Measurements from ENCODE around the gene SDE2.

SDE2 gene

GRCh38 chr1:225961659-225962439 lies 37.3 kb downstream of the SDE2 start:
- H2AFZ ChIP-seq (ENCODE audit: low read depth, low read length), result no peak overlapping the region
- H3K27me3 ChIP-seq (ENCODE audit: insufficient read depth, low read length), result no peaks in the 10 kb centered on the region
- H3K4me1 ChIP-seq (ENCODE audit: insufficient read depth, low read length), result no peaks in the 10 kb centered on the region
- no peak overlapping the region for H3K4me3 ChIP-seq (ENCODE audit: low read length)
- H3K9me3 ChIP-seq (ENCODE audit: low read length), result no peaks in the 10 kb centered on the region
- no peaks in the 10 kb centered on the region for H3K36me3 ChIP-seq (ENCODE audit: insufficient read depth, low read length)

GRCh38 chr1:225958041-225958440 lies 41.1 kb downstream of the SDE2 start:
- Histone ChIP-seq H3K27me3 (ENCODE audit: insufficient read depth, low read length) (no peaks in the 10 kb centered on the region), H3K4me1 (ENCODE audit: insufficient read depth, low read length) (no peaks in the 10 kb centered on the region), H2AFZ (ENCODE audit: low read depth, low read length) (no peak overlapping the region), H3K4me3 (ENCODE audit: low read length) (no peak overlapping the region), H3K36me3 (ENCODE audit: insufficient read depth, low read length) (no peaks in the 10 kb centered on the region), H3K9me3 (ENCODE audit: low read length) (no peaks in the 10 kb centered on the region)

GRCh38 chr1:225954753-225955152 lies 44.4 kb downstream of the SDE2 start:
- H3K36me3 ChIP-seq (ENCODE audit: insufficient read depth, low read length), result no peaks in the 10 kb centered on the region
- no peaks in the 10 kb centered on the region for H3K4me1 ChIP-seq (ENCODE audit: insufficient read depth, low read length)
- H2AFZ ChIP-seq (ENCODE audit: low read depth, low read length), result no peak overlapping the region
- H3K4me3 ChIP-seq (ENCODE audit: low read length), result no peak overlapping the region
- H3K9me3 ChIP-seq (ENCODE audit: low read length), result no peaks in the 10 kb centered on the region
- H3K27me3 ChIP-seq (ENCODE audit: insufficient read depth, low read length), result no peaks in the 10 kb centered on the region

- no peaks in the 10 kb centered on the region for H3K36me3 ChIP-seq (ENCODE audit: insufficient read depth, low read length)
- no peaks in the 10 kb centered on the region for H3K4me1 ChIP-seq (ENCODE audit: insufficient read depth, low read length)
- H3K4me3 ChIP-seq (ENCODE audit: low read length), result no peak overlapping the region
- no peak overlapping the region for H2AFZ ChIP-seq (ENCODE audit: low read depth, low read length)
- H3K27me3 ChIP-seq (ENCODE audit: insufficient read depth, low read length), result no peaks in the 10 kb centered on the region
- H3K9me3 ChIP-seq (ENCODE audit: low read length), result no peaks in the 10 kb centered on the region
These were observed 45.8 kb downstream of the SDE2 start for GRCh38 chr1:225953315-225953714.

- Histone ChIP-seq H3K4me3 (ENCODE audit: low read length) (no peak overlapping the region), H3K9me3 (ENCODE audit: low read length) (no peaks in the 10 kb centered on the region), H3K27me3 (ENCODE audit: insufficient read depth, low read length) (no peaks in the 10 kb centered on the region), H3K36me3 (ENCODE audit: insufficient read depth, low read length) (no peaks in the 10 kb centered on the region), H2AFZ (ENCODE audit: low read depth, low read length) (no peak overlapping the region), H3K4me1 (ENCODE audit: insufficient read depth, low read length) (peaks cover 7% of the 10 kb centered on the region)
These were observed 48.1 kb downstream of the SDE2 start for GRCh38 chr1:225950905-225951497.

GRCh38 chr1:225949041-225949440 lies 50.1 kb downstream of the SDE2 start:
- no peak overlapping the region for H2AFZ ChIP-seq (ENCODE audit: low read depth, low read length)
- H3K9me3 ChIP-seq (ENCODE audit: low read length), result no peaks in the 10 kb centered on the region
- no peak overlapping the region for H3K4me3 ChIP-seq (ENCODE audit: low read length)
- peaks cover 27% of the 10 kb centered on the region for H3K4me1 ChIP-seq (ENCODE audit: insufficient read depth, low read length)
- H3K27me3 ChIP-seq (ENCODE audit: insufficient read depth, low read length), result no peaks in the 10 kb centered on the region
- no peaks in the 10 kb centered on the region for H3K36me3 ChIP-seq (ENCODE audit: insufficient read depth, low read length)

- no peak overlapping the region for H3K4me3 ChIP-seq (ENCODE audit: low read length)
- no peaks in the 10 kb centered on the region for H3K27me3 ChIP-seq (ENCODE audit: insufficient read depth, low read length)
- no peak overlapping the region for H2AFZ ChIP-seq (ENCODE audit: low read depth, low read length)
- H3K4me1 ChIP-seq (ENCODE audit: insufficient read depth, low read length), result peaks cover 32% of the 10 kb centered on the region
- no peaks in the 10 kb centered on the region for H3K36me3 ChIP-seq (ENCODE audit: insufficient read depth, low read length)
- no peaks in the 10 kb centered on the region for H3K9me3 ChIP-seq (ENCODE audit: low read length)
These were observed 52.3 kb downstream of the SDE2 start for GRCh38 chr1:225946803-225947202.

- no peaks in the 10 kb centered on the region for H3K27me3 ChIP-seq (ENCODE audit: insufficient read depth, low read length)
These were observed 53.0 kb downstream of the SDE2 start for GRCh38 chr1:225946082-225946620.

GRCh38 chr1:225945564-225945963 lies 53.6 kb downstream of the SDE2 start:
- Histone ChIP-seq H3K4me3 (ENCODE audit: low read length) (no peak overlapping the region), H3K4me1 (ENCODE audit: insufficient read depth, low read length) (peaks cover 42% of the 10 kb centered on the region), H3K9me3 (ENCODE audit: low read length) (no peaks in the 10 kb centered on the region), H3K36me3 (ENCODE audit: insufficient read depth, low read length) (no peaks in the 10 kb centered on the region), H2AFZ (ENCODE audit: low read depth, low read length) (no peak overlapping the region), H3K27me3 (ENCODE audit: insufficient read depth, low read length) (no peaks in the 10 kb centered on the region)

More at GRCh38 chr1:225946082-225946620, 53.0 kb downstream of the SDE2 start:
- H3K9me3 ChIP-seq (ENCODE audit: low read length), result no peaks in the 10 kb centered on the region
- peaks cover 39% of the 10 kb centered on the region for H3K4me1 ChIP-seq (ENCODE audit: insufficient read depth, low read length)
- no peak overlapping the region for H2AFZ ChIP-seq (ENCODE audit: low read depth, low read length)
- H3K36me3 ChIP-seq (ENCODE audit: insufficient read depth, low read length), result no peaks in the 10 kb centered on the region
- no peak overlapping the region for H3K4me3 ChIP-seq (ENCODE audit: low read length)

- no peaks in the 10 kb centered on the region for H3K36me3 ChIP-seq (ENCODE audit: insufficient read depth, low read length)
- no peak overlapping the region for H2AFZ ChIP-seq (ENCODE audit: low read depth, low read length)
- H3K27me3 ChIP-seq (ENCODE audit: insufficient read depth, low read length), result no peaks in the 10 kb centered on the region
- no peak overlapping the region for H3K4me3 ChIP-seq (ENCODE audit: low read length)
- H3K9me3 ChIP-seq (ENCODE audit: low read length), result no peaks in the 10 kb centered on the region
- H3K4me1 ChIP-seq (ENCODE audit: insufficient read depth, low read length), result peaks cover 42% of the 10 kb centered on the region
These were observed 54.2 kb downstream of the SDE2 start for GRCh38 chr1:225944951-225945350.

GRCh38 chr1:225944387-225944786 lies 54.8 kb downstream of the SDE2 start:
- H2AFZ ChIP-seq (ENCODE audit: low read depth, low read length), result no peak overlapping the region
- peaks cover 42% of the 10 kb centered on the region for H3K4me1 ChIP-seq (ENCODE audit: insufficient read depth, low read length)
- no peaks in the 10 kb centered on the region for H3K36me3 ChIP-seq (ENCODE audit: insufficient read depth, low read length)
- H3K27me3 ChIP-seq (ENCODE audit: insufficient read depth, low read length), result no peaks in the 10 kb centered on the region
- no peak overlapping the region for H3K4me3 ChIP-seq (ENCODE audit: low read length)
- H3K9me3 ChIP-seq (ENCODE audit: low read length), result no peaks in the 10 kb centered on the region

- peaks cover 42% of the 10 kb centered on the region for H3K4me1 ChIP-seq (ENCODE audit: insufficient read depth, low read length)
- no peak overlapping the region for H3K4me3 ChIP-seq (ENCODE audit: low read length)
- H2AFZ ChIP-seq (ENCODE audit: low read depth, low read length), result no peak overlapping the region
- no peaks in the 10 kb centered on the region for H3K27me3 ChIP-seq (ENCODE audit: insufficient read depth, low read length)
- H3K36me3 ChIP-seq (ENCODE audit: insufficient read depth, low read length), result no peaks in the 10 kb centered on the region
- H3K9me3 ChIP-seq (ENCODE audit: low read length), result no peaks in the 10 kb centered on the region
These were observed 55.6 kb downstream of the SDE2 start for GRCh38 chr1:225943582-225943981.

- H3K4me1 ChIP-seq (ENCODE audit: insufficient read depth, low read length), result peaks cover 42% of the 10 kb centered on the region
- no peak overlapping the region for H2AFZ ChIP-seq (ENCODE audit: low read depth, low read length)
- H3K36me3 ChIP-seq (ENCODE audit: insufficient read depth, low read length), result no peaks in the 10 kb centered on the region
- H3K4me3 ChIP-seq (ENCODE audit: low read length), result no peak overlapping the region
- no peaks in the 10 kb centered on the region for H3K9me3 ChIP-seq (ENCODE audit: low read length)
- no peaks in the 10 kb centered on the region for H3K27me3 ChIP-seq (ENCODE audit: insufficient read depth, low read length)
These were observed 56.6 kb downstream of the SDE2 start for GRCh38 chr1:225942574-225942973.
